Superior temporal gyrus (tissue), 1 donor: ENCODE measurements around the gene PLA2G12A.

Experiments used
- DNase-seq: peaks from one replicate; pipeline ENCODE4 v3.0.0-alpha.2; 2016; ENCODE audit errors: extremely low spot score

Gene PLA2G12A

DNA sequence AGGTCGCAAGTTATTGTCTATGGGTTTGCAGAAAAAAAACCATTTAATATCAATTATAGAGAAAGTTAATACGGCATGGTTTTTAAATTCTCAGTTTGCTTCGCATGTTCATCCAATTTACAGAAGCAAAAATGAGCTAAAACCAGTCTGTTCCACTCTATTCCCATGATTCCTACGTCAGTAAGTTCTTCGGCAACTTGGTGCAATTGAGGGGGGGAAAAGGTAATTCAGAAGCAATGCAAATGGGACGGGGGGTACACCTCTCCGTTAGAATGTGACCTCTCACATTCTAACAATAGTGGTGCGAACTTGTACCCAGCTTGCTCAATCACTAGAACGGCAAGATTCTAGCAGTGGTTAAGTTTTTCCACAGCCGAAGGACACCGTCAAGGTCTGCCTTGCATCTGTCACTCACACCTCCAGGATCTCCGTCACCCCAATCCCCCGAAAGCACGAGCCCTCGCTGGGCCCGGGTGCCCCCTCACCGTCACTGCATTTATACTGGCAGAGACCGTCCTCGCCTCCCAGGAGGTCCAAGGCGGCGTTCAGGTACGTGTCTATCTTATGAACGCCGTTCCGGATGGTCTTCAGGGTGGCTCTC, 653 bp downstream of the PLA2G12A start:
- DNase-seq: no peak

DNA sequence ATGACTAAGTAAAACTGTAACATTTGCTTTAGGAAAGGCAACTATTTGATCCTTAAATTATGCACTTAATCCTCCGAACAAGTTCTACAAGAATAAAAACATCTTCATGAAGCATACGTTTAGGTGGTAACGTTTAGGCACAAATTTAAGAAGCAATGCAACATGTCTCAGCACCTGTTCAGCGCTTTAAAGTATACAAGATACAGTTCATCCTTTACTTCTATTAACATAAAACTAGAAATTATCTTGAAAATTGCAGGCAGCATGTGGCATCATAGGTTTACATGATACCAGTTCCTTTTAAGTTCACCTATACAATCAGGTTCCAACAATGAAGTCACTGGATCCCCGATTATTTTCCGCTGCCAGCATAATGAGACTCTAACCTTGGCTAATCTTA, 1.5 kb downstream of the PLA2G12A start:
- DNase-seq: no peak

- no peak for DNase-seq
Measured at GRCh38 chr4:109723110-109723509, 6.8 kb downstream of the PLA2G12A start.

- no peak for DNase-seq
Measured at GRCh38 chr4:109722357-109722756, 7.5 kb downstream of the PLA2G12A start.

GRCh38 chr4:109721033-109721432, 8.8 kb downstream of the PLA2G12A start:
- no peak for DNase-seq

DNA sequence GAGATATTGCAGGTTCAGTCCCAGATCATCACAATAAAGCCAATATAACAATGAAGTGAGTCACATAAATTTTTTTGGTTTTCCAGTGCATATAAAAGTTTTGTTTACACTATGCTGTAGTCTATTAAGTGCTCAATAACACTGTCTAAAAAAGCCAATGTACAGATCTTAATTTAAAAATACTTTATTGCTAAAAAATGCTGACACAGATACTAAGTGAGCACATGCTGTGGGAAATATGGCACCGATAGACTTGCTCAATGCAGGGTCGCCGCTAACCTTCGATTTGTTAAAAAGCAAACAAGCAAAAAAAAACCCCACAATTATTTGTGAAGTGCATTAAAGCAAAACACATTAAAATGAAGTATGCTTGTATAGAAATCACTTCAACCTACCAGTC, 10.3 kb downstream of the PLA2G12A start:
- no peak for DNase-seq

DNA sequence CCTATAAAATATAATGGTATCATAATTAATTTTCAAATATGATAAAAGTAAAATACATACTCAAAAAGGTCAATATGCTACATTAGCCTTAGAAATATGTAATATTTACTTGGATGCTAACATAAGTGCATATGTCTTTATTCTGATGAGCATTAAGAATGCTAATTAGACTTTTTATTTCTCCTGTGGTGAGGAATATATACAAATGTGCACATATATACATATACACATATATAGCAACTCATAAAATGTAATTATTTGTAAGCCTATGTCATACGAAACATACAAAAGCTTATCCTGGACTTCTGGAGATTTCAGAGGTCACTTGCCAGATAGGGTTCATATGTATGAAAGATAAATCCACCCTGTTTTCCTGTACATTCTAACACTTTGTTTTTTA, 11.1 kb downstream of the PLA2G12A start:
- DNase-seq: no peak

GRCh38 chr4:109713500-109713899, 16.4 kb downstream of the PLA2G12A start:
- no peak for DNase-seq

DNA sequence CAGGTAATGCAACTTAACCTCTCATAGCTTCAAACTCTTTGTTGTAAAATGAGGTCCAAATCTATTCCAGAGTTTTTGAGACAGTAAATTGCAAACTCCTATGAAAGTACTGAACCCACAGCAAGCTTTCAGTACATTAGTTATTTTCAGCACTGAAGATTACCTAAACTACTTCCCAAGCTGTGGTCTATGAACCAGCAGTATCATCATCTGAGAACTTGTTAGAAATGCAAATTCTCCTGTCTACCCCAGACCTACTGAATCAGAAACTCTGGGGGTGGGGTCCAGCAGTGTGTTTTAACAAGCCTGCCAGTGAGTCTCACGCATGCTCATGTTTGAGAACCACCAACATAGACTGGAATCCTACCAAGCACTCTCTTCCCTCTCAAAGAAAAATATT, 20.9 kb downstream of the PLA2G12A start:
- no peak for DNase-seq

GRCh38 chr4:109708435-109708834, 21.4 kb downstream of the PLA2G12A start:
- no peak for DNase-seq

DNA sequence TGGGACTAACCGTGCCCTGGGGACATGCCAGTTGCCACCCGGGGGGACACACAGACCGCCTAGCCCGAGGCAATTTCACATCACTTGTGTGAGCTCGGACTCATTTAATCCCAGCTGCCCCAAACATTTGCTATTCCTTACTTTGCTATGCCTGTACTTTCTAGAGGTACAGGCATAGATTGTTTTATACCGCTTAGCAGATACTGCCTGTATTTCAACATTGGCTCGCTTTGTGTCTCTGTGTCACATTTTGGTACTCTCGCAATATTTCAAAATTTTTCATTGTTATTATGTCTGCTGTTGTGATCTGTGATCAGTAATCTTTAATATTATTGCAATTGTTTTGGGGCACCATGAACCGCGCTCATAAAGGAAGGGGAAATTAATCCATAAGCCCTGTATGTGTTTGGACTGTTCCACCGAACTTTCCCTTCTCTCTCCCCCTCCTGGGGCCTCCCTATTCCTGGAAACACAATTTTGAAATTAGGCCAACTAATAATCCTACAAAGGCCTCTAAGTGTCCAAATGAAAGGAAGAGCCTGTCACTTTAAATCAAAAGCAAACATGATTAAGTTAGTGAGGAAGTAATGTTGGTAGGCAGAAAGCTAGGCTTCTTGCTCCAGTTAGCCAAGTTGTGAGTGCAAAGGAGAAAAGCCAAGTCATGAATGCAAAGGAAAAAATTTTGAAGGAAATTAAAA, 26.1 kb downstream of the PLA2G12A start:
- no peak for DNase-seq

DNA sequence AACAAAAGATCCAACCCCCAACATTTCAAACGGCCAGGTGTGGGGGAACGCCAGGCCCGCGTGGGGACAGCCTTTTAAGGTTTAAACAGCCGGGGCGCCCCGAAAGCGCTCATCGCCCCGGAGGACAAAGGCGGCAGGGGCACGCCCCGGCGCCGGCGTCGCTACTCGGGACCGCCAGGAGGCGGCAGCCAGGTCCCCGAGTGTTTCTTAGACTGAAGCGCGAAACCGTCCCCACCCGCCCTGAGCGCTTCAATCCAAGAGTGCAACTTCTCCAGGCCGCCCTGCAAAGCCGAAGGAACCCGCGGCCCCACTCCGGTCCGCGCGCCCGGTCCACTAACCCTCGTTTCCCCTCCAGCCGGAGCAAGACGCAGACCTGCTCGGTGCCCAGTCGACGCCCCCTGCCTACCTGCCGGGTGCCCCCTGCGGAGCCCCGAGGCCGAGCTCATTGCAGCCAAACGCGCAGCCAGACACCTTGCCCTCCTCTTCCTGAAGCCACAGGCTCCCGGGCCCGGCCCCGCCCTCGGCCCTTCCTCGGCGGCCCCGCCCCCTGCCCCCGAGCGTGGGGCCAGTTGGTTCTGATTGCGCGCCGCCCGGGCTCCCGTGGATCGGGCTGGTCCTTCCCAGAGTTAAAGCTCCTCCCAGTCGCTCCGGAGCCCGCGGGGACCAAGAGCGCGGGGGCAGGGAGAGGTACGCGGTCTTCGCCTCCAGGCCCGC, 26.8 kb downstream of the PLA2G12A start, which contains the start of gene CASP6:
CASP6 (minus strand) TSS at position 496 of the 714 bp plus-strand sequence; CDS start at position 446, 50 bp downstream.
- DNase-seq: peak; percentile 49

DNA sequence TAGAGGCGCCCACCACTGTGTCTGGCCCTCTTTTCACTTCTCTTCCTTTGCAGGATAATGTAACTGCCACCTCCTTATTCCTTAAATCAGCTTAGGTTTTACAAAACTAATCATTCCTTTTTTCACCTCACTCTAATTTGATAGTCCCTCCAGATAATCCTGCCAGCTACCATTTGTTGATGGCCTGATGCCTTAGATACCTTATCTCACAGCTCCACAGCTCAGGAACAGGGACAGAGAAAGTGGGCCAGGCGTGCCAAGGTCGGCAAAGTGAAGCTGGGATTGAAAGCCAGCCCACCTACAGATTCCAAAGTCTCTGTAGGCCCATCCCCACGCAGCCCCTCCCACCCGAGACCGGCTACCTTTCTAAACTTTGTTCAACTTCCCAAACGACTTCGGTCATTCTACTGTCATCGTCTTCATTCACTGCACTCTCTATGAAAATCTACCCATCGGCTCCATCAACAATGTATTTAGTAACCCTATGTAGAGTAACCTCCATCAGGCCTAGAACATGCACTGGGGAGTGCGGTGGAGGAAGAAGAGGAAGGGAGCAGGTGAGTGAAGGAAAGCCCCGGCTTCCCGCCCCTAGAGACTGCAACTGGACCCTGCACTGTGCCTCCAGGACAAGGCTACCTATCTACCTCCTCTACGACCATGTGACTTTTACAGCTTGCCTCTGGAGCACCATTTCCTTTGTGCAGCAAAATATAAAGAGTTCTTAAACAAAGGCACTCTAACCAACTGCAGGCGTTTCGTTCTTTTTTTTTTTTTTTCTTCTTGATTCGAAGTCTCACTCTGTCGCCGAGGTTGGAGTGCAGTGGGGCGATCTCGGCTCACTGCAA, 28.1 kb downstream of the PLA2G12A start:
- no peak for DNase-seq

DNA sequence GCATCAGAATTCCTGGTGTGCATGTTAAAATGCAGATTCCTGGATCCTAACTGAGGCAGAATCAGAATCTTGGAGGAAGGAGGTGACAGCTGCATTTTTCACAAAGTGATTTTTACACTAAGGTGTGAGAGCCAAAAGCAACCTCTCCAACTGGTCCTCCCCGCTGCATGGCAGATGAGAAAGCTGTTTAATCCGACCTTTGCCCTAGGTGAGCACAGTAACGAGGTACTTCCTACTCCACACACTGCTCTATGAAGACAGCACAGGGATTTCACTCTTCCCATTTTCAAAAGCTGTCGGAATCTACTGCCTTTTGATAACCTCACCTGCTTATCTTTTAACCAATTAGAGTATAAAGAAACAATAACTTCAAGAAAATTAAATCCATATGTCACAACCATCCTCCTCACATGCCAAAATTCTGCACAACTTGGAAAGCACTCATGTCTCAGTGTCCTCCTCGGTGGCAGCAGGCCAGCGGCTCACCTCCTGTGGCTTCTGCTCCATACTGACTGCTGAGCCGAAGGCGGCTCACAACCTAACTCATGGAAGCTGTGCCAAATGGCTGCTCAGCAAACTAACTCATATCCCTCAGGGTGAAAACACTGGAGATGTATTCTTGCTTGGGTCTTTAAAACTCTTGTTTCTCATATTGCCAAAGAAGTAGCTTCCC, 30.2 kb downstream of the PLA2G12A start:
- DNase-seq: no peak

DNA sequence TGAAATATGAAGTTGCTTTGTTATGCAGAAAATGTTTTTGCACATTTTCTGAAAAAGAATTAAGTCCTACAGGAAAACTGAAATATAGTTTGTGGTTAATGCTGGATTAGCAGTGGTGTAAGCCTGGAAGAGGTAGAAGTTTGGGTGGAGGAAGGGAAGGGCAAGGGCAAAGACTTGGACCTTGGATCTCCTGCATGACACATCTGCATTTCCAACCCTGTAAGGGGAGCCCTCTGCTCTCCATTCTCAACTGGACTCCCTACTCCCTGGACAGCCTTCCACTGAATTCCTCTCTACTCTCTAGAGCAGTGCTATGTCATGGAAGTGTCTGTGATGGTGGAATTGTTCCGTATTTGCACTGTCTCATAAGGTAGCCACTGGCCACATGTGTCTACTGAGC, 31.2 kb downstream of the PLA2G12A start:
- no peak for DNase-seq

DNA sequence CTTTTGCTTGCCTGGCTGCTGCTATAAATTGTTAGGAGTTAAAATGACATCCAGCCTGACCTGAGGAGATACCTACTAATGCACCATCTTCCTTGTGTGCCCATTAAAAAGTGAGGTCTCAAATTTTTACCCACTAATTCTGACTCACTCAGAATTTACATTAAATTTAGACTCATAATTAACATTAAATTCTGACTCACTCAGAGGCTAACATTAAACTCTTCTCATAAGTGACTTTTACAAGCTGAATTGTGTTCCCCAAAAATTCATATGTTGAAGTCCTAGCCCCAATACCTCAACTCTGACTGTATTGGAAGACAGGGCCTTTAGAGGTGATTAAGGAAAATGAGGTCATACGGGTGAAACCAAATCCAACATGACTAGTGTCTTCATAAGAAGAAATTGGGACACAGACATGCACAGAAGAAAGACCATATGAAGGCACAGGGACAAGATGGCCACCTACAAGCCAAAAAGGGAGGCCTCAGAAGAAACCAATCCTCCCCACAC, 38.4 kb downstream of the PLA2G12A start:
- DNase-seq: no peak

GRCh38 chr4:109690690-109691410, 39.0 kb downstream of the PLA2G12A start:
- no peak for DNase-seq

DNA sequence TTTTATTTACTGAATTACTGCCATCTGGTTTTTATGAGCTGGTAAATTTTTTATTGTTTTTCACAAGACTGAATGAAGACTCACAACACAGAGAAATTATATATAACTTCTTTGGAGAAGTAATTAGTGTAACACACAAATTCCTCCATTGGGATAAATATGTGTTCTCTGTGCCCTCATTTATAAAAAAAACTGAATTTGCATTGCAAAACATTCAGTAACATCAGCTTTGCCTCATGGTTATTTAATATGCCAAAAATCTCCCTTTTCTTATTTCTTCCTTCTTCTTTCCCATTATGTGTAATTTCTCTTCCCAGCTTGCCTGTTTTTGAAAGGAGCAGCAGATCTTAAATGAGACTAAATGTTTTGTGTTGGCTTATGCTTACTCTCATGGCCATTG, 45.1 kb downstream of the PLA2G12A start:
- no peak for DNase-seq

GRCh38 chr4:109683621-109684253, 46.1 kb downstream of the PLA2G12A start:
- DNase-seq: no peak

- no peak for DNase-seq
Measured at GRCh38 chr4:109682875-109683274, 47.0 kb downstream of the PLA2G12A start.
